Measurements from ENCODE around the gene ANKRD39. TPM values are rescaled to one million over a fixed set of nuclear protein-coding genes. Genes with fewer than 3 reads are reported as not detected.

ANKRD39 gene
- total RNA-seq, 1 donor from 2014 or later: 23.4 TPM

DNA sequence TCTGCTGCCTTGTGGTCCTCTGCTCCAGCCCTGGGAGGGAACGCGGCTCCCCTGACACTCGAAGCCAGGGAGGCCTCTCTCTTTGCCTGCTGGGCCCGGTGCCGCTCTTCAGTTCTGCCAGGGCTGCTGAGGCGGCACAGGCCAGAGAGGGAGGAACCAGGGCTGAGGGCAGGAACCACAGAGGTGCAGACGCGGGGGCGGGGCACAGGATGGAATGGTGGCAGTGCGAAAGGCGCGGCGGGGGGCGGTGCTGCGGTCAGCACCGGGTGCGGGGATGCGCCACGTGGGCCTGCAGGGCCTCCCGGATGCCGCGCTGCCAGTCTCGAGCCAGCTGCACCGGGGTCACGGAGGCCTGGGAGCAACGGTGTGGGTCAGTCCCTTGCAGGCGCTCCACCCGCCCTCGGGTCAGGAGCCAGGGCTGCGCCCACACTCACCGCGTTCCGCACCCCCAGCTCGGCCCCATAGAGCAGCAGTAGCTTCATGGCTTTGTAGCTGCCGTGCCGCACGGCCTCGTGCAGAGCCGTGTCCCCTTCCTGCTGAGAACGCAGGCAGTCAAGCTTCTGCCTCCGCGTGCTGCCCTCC is 18.4 kb downstream of the ANKRD39 start:
- H3K4me3 Mint-ChIP-seq: no peak overlapping the region
- TF ChIP-seq CTCF (conservative IDR thresholded peaks at IDR 0.05): no peak
- H3K4me1 Mint-ChIP-seq: peaks cover 10% of the 10 kb centered on the region
- no peaks in the 10 kb centered on the region for H3K27me3 Mint-ChIP-seq (ENCODE audit: low read depth)
- H3K9me3 Mint-ChIP-seq: no peaks in the 10 kb centered on the region
- peaks cover 9% of the 10 kb centered on the region for H3K36me3 Mint-ChIP-seq (ENCODE audit: low read depth)
- no peak for DNase-seq (ENCODE audit: low read depth, low spot score)
- no peak overlapping the region for H3K27ac Mint-ChIP-seq (ENCODE audit: unreplicated experiment)

DNA sequence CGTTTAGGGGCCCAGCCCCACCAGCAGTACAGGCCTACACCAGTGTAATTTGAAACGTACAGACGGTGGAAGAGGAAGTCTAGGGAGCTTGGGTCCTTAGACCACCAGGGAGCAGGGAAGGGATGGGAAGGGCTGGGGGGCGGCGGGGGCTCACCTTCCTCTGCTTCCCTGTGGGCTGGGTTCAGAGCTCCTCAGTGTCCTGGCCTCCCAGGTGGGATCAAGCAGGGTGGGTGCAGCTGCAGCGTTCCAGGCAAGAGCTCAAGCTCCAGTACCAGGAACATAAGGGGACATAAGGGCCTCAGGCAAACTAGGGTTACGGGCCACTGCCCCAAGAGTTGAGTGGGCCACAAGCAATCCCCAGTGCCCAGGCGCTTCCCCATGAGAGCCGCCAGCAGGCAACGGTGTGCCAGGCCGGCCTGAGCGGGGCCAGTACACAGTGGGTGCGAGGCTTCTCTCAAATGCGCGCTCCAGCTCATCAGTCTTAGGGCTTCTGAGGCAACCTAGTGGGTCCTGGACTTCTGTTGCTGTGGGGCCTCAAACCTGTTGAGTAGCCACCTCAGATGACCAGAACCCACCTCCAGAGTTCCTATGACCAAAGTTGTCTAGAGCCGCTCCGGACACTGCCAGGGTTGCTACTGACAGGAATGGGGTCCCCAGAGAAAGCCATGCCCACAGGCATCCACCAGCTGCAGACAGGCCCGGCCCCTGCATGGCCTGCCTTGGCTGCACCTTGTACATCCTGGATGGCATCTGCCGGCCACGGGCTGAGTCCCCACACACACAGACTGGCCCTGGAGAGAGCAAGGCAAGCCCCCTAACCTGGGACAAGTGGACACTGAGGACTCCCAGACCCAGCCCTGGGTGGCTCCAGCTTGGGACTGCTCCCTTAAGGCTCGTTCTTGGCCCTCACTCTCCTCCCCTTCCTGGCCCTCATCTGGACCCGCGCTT is 19.2 kb downstream of the ANKRD39 start:
- Mint-ChIP-seq H3K27me3 (ENCODE audit: low read depth) (no peaks in the 10 kb centered on the region), H3K36me3 (ENCODE audit: low read depth) (peaks cover 9% of the 10 kb centered on the region), H3K9me3 (no peaks in the 10 kb centered on the region), H3K27ac (ENCODE audit: unreplicated experiment) (peak overlapping the region; percentile 12), H3K4me3 (no peak overlapping the region), H3K4me1 (peaks cover 11% of the 10 kb centered on the region)
- TF ChIP-seq CTCF (conservative IDR thresholded peaks at IDR 0.05): no peak
- DNase-seq (ENCODE audit: low read depth, low spot score): no peak

GRCh38 chr2:96837575-96837974 is 20.2 kb downstream of the ANKRD39 start:
- no peak overlapping the region for H3K4me3 Mint-ChIP-seq

GRCh38 chr2:96835830-96836229 is 22.0 kb downstream of the ANKRD39 start:
- no peak for TF ChIP-seq CTCF (conservative IDR thresholded peaks at IDR 0.05)
- Mint-ChIP-seq H3K27me3 (ENCODE audit: low read depth) (no peaks in the 10 kb centered on the region), H3K27ac (ENCODE audit: unreplicated experiment) (no peak overlapping the region), H3K9me3 (no peaks in the 10 kb centered on the region), H3K4me3 (no peak overlapping the region), H3K4me1 (peaks cover 16% of the 10 kb centered on the region), H3K36me3 (ENCODE audit: low read depth) (peaks cover 3% of the 10 kb centered on the region)
- no peak for DNase-seq (ENCODE audit: low read depth, low spot score)

More at GRCh38 chr2:96837575-96837974, 20.2 kb downstream of the ANKRD39 start:
- Mint-ChIP-seq H3K27ac (ENCODE audit: unreplicated experiment) (no peak overlapping the region), H3K9me3 (no peaks in the 10 kb centered on the region), H3K27me3 (ENCODE audit: low read depth) (no peaks in the 10 kb centered on the region), H3K36me3 (ENCODE audit: low read depth) (peaks cover 6% of the 10 kb centered on the region), H3K4me1 (peaks cover 16% of the 10 kb centered on the region)
- DNase-seq (ENCODE audit: low read depth, low spot score): no peak
- TF ChIP-seq CTCF (conservative IDR thresholded peaks at IDR 0.05): no peak

- peak overlapping the region; percentile 97 for H3K27ac Mint-ChIP-seq (ENCODE audit: unreplicated experiment)
- H3K4me1 Mint-ChIP-seq: peaks cover 16% of the 10 kb centered on the region
- TF ChIP-seq CTCF (conservative IDR thresholded peaks at IDR 0.05): no peak
- H3K27me3 Mint-ChIP-seq (ENCODE audit: low read depth): no peaks in the 10 kb centered on the region
- H3K9me3 Mint-ChIP-seq: no peaks in the 10 kb centered on the region
- H3K36me3 Mint-ChIP-seq (ENCODE audit: low read depth): peaks cover 6% of the 10 kb centered on the region
- peak; percentile 67 for DNase-seq (ENCODE audit: low read depth, low spot score)
- H3K4me3 Mint-ChIP-seq: peak overlapping the region; percentile 74
Observed at GRCh38 chr2:96832754-96833507, 24.9 kb downstream of the ANKRD39 start.
